ENCODE measurements around the gene OR51G2.
"Not testable (repeated sequence)": the region's sequence is repeated elsewhere in the genome, so short reads cannot be mapped to it uniquely, and the experiment has no call there.

Gene OR51G2

GRCh38 chr11:4919250-4919649 lies at the start of gene OR51G2:
Gene OR51G2, minus strand, starts transcription at chr11:4919350. Its CDS starts 3,687 bp downstream, at chr11:4915663.
- DNase-seq (ENCODE audit: low spot score), result no peak

DNA sequence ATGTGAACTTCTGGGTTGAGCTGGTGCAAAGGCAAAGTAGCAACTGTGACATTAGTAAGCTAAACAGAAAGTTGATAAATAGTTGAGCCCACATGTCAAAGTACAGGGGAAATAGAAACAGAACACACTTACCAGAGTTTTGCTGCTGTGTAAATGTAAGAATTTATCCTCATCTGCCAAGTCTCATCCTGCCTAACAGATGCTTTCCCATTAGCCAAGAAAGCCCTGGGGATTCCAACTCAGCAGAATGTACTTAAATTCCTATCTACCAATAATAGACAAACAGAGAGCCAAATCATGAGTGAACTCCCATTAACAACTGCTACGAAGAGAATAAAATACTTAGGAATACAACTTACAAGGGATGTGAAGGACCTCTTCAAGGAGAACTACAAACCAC lies 43.7 kb upstream of the OR51G2 start:
- DNase-seq (ENCODE audit: low spot score), result no peak

GRCh38 chr11:4960877-4961276 lies 41.7 kb upstream of the OR51G2 start:
- no peak for DNase-seq (ENCODE audit: low spot score)

DNA sequence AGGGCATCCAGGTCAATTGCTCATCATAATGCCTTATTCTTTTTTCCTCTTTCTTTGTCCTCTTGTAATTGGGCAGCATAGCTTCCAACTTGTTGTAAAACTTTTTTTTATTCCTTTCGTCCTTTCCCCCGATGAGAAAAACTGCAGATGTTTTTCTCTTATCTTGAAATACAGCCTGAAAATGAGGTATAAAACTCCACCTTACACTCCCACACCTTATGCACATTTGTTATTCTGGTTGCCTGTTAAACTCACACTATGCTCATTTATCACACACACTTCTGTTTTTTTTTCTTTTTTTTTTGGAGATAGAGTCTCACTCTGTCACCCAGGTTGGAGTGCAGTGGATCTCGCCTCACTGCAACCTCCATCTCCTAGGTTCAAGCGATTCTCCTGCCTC lies 38.2 kb upstream of the OR51G2 start:
- DNase-seq (ENCODE audit: low spot score), result no peak

GRCh38 chr11:4955613-4956012 lies 36.5 kb upstream of the OR51G2 start, which contains the start of gene OR51A2:
Gene OR51A2, minus strand, starts transcription at chr11:4955713. Its CDS starts 0 bp downstream, at chr11:4955713.
- not testable (repeated sequence) for DNase-seq (ENCODE audit: low spot score)

DNA sequence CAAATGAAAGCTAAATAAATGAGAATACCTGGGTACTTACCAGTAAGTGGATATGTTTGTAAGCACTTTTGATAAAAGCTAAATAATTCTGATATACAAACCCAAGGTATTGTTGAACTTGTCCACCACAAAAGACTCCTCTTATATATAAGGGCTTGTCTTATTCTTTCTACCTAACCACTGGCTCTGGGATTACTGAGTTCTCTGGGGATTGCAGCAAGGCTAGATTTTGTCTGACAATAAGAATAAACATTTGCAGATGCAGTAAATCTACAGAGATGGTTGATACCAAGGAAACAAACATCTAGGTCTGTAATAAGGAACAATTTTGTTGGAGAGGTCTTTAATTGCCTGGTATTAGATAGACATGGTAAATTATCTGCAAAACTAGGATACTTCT lies 28.4 kb upstream of the OR51G2 start, which contains the start of gene OR51A4:
TSS of gene OR51A4 (minus strand) at position 101 of the 400 bp plus-strand sequence. CDS start 505 bp downstream, outside the sequence.
- DNase-seq (ENCODE audit: low spot score), result no peak

GRCh38 chr11:4936745-4937144 lies 17.6 kb upstream of the OR51G2 start:
- DNase-seq (ENCODE audit: low spot score), result no peak

DNA sequence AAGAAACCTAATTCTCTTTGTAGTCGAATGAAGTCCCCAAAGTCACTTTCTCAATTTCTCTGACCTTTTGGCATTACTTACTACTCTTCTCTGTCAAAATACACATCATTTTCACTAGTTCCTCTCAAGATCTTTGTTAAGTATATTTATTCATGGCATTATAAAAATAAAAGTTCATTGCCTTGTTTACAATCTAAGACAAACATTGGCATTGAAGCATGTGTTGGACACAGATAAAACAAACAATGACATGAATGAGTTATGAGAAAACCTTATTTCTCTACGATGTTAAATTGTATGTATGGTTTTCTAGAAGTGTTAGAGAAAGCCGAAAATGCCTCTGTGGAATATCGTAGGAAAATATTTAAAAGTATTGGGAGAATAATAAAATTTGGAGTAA lies 13.6 kb upstream of the OR51G2 start:
- DNase-seq (ENCODE audit: low spot score), result no peak

DNA sequence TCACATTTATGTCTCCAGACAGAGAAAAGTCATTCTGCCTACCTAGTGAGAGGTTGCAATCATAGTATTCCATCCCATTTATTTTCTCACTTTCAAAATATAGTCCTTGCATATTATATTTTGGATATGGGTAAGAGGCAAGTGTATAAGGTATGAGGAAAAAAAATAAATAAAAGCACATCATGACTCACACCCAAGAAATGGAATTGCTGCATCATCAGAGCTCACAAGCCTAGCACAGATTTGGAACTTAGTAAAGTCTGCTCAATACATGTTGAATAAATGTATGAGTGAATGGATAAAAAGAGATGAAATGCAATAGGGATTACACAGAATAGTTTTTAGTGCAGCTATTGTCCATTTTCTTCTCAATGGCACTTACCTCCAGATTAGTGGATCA lies 7.5 kb upstream of the OR51G2 start:
- DNase-seq (ENCODE audit: low spot score), result no peak

- no peak for DNase-seq (ENCODE audit: low spot score)
Observed at GRCh38 chr11:4924239-4924638, 5.1 kb upstream of the OR51G2 start, which contains the start of gene OR51G1. Gene OR51G1, minus strand, starts transcription at chr11:4924339. Its CDS starts 0 bp downstream, at chr11:4924339.

GRCh38 chr11:4922304-4922703 lies 3.2 kb upstream of the OR51G2 start:
- no peak for DNase-seq (ENCODE audit: low spot score)

- DNase-seq (ENCODE audit: low spot score), result no peak
Observed at GRCh38 chr11:4921796-4922195, 2.6 kb upstream of the OR51G2 start.

- no peak for DNase-seq (ENCODE audit: low spot score)
Observed at GRCh38 chr11:4916581-4916980, 2.6 kb downstream of the OR51G2 start.

DNA sequence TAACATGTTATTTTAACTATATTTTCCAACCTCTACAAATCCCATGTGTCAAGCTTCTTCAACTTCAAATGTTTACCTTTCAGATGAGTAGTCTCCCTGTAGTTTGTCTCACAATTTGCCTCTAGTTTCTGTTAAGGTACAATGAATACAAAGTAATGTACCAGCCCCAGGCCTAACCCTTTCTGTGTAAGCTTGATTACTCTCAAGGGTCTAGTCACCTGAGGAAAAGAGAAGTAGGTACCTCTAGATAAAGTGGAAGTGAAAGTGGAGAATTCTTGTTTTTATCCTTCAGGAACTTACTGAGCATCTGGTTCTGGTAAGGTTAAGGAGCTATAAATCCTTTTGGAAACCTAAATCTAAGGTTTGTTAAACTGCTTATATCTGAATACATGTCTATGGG lies 15.7 kb downstream of the OR51G2 start, which contains the start of gene OR51A7:
TSS of gene OR51A7 (plus strand) at position 300 of the 400 bp plus-strand sequence. CDS start 3,587 bp downstream, outside the sequence.
- no peak for DNase-seq (ENCODE audit: low spot score)

DNA sequence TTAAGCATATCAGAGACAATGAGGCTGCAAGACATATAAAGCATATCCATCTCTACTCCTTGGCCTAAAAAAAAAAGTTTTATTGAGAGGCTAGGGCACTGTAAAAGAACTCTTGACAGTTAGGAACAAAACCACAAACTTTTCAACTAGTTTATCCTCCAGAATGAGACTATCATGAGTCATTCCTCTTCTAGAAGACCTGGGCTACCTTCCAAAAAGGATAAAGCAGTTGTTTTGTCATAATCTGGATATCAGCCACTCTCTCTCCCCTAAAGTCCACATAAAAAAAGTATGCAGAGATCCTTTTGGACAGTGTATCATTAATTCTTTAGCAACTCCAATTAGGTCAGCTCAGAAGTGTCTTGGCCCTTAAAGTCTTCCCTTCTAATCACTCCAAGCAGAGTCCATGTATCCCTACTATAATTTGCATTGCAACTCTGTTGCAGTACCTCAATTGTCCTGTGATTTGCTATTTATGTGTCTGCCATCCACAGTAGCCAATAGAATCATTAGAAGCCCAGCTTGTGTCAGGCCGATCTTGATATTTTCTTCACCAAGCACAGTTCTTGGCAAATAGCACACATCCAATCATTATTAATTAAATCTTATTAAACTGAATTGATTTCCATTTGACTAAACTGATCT lies 27.0 kb downstream of the OR51G2 start:
- DNase-seq (ENCODE audit: low spot score), result no peak

DNA sequence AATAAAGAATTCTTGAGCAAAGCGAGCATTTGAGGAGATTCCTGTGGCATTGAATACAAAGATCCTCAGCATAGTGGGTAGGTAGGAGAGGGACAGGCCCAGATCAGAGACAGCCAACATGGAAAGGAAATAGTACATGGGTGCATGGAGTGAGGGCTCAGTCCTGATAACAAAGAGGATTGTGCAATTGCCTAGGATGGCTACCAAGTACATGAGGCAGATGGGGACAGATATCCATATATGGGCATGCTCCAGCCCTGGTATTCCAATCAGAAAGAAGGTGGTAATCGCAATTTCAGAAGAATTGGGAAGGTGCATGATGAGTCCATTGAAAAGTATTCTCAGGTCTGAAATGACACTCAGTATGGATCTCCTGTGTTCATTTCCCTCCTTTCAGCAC lies 28.9 kb downstream of the OR51G2 start:
- no peak for DNase-seq (ENCODE audit: low spot score)

DNA sequence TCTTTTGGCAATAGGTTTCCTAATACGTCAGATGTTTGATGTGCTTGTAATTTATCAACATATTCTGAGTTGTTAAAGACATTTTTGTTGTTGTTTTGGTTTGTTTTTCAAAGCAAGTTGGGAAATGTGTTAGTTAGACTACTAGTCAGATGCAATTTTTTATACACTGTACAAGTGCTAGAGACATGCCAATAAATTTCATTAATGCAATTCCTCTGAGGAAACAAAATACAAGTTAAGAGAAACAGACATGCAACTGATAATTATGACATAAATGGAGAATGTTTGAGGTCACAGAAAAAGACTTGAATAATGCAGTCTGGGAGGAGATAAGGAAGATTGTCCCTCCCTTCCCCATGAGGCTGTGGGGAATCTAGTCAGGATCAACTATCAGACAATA lies 31.6 kb downstream of the OR51G2 start:
- no peak for DNase-seq (ENCODE audit: low spot score)

- DNase-seq (ENCODE audit: low spot score), result no peak
Observed at GRCh38 chr11:4886186-4886585, 33.0 kb downstream of the OR51G2 start.

DNA sequence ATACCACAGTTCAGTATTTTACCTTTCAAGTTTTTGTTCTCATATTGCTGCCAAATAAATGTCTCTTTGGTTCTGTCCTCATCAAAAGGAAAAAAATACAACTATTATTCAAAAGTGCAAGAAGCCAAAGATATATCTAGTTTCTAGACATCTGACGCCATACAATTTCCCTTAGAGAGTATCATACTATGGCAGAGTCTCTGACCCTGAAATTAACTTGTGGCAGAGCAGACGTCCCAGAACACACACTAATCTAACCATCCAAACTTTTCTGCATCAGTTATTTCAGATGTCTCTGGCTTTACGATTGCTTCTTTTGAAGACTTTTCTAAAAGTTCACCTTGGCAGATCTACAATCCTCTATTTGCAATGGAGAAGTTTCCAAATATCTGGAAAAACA lies 34.8 kb downstream of the OR51G2 start:
- no peak for DNase-seq (ENCODE audit: low spot score)

- no peak for DNase-seq (ENCODE audit: low spot score)
Observed at GRCh38 chr11:4882543-4882942, 36.6 kb downstream of the OR51G2 start.

DNA sequence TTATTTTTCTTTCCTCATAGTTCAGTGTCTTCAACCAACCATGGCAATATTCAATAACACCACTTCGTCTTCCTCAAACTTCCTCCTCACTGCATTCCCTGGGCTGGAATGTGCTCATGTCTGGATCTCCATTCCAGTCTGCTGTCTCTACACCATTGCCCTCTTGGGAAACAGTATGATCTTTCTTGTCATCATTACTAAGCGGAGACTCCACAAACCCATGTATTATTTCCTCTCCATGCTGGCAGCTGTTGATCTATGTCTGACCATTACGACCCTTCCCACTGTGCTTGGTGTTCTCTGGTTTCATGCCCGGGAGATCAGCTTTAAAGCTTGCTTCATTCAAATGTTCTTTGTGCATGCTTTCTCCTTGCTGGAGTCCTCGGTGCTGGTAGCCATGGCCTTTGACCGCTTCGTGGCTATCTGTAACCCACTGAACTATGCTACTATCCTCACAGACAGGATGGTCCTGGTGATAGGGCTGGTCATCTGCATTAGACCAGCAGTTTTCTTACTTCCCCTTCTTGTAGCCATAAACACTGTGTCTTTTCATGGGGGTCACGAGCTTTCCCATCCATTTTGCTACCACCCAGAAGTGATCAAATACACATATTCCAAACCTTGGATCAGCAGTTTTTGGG lies 37.2 kb downstream of the OR51G2 start, which contains the start of gene OR51T1:
TSS of gene OR51T1 (plus strand) at position 41 of the 641 bp plus-strand sequence. CDS start at position 41, 0 bp downstream.
- DNase-seq (ENCODE audit: low spot score), result no peak

- no peak for DNase-seq (ENCODE audit: low spot score)
Observed at GRCh38 chr11:4881188-4881587, 38.0 kb downstream of the OR51G2 start.

DNA sequence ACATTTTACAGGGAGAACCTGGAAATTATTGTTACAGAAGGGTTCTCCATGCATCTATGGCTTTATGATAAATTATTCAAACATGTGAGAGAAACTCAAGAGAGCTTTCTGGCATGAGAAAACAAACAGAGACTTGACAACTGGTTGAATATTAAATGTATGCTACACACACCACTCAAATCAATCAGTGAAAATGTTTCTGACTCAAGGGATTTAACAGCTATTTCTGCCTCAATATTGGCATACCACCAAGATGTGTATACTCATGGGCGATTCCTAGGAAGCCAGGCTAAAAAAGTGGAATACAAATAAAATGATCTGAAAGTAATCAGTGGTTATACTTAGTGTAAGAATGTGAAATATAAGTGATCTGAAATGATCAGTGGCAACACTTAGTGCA lies 53.3 kb downstream of the OR51G2 start:
- DNase-seq (ENCODE audit: low spot score), result no peak
